Effector memory CD8-positive, alpha-beta T cell (primary cell): ENCODE measurements around the gene PTTG2.
A peak's percentile ranks its signal among the peaks of the same experiment; 100 is the strongest.

Experiments
- ATAC-seq: fragments of 150-1000 bp; cut with Tn5 transposase; replicated peaks from 2 replicates; pipeline ENCODE4 v1.10.0; 2021; ENCODE audit warnings: mild to moderate bottlenecking, moderate library complexity
- DNase-seq, 3 experiments: peaks; one replicate each; pipeline ENCODE4 v3.0.0; 2021
- H3K27ac Mint-ChIP-seq, 2 donors: one replicate each; pipeline ENCODE4 v1.8.0; 2022; ENCODE audit warnings: mild to moderate bottlenecking in 2 of 2, mixed read lengths in 2 of 2, moderate library complexity in 2 of 2
- H3K27me3 Mint-ChIP-seq, 2 donors: one replicate each; pipeline ENCODE4 v1.8.0; 2022; ENCODE audit warnings: mixed read lengths in 2 of 2
- H3K36me3 Mint-ChIP-seq: one replicate; pipeline ENCODE4 v1.8.0; 2022; ENCODE audit warnings: mild to moderate bottlenecking, moderate library complexity, mixed read lengths; ENCODE audit not compliant: insufficient read depth
- H3K4me1 Mint-ChIP-seq, 2 donors: one replicate each; pipeline ENCODE4 v1.8.0; 2022; ENCODE audit warnings: low read depth in 2 of 2, mixed read lengths in 2 of 2
- H3K4me3 Mint-ChIP-seq, 2 donors: one replicate each; pipeline ENCODE4 v1.8.0; 2022; ENCODE audit warnings: mild to moderate bottlenecking in 2 of 2, mixed read lengths in 2 of 2, moderate library complexity in 2 of 2
- H3K9me3 Mint-ChIP-seq, 2 donors: one replicate each; pipeline ENCODE4 v1.8.0; 2022; ENCODE audit warnings: mixed read lengths in 2 of 2

Gene PTTG2

DNA sequence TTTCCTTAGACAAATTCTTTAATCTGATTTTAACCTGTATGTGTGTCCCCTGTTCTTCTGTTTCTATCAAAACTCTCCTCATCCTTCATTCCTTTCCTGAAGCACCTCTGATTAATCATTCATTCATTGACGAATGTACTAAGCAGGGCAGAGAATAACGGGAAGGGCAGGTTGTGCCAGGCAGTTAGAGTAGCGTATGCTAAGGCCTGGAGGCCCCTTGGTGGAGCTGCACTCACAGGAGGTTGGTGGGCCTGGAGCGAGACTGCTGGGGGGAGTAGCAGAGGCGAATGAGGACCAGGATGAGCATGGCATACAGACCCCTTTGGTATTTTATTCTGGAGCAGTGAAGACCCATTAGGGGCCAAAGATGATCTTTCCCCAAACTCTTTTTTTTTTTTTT is 22.5 kb downstream of the PTTG2 start:
- ATAC-seq, result no peak
- H3K36me3 Mint-ChIP-seq, result peaks cover 2% of the 10 kb centered on the region
- no peaks in the 10 kb centered on the region for H3K27me3 Mint-ChIP-seq
- no peak for DNase-seq
- H3K9me3 Mint-ChIP-seq, result no peaks in the 10 kb centered on the region
- no peak overlapping the region for H3K4me3 Mint-ChIP-seq
- peaks cover 16 to 33% of the 10 kb centered on the region in 2 donors for H3K4me1 Mint-ChIP-seq
- no peak overlapping the region for H3K27ac Mint-ChIP-seq

DNA sequence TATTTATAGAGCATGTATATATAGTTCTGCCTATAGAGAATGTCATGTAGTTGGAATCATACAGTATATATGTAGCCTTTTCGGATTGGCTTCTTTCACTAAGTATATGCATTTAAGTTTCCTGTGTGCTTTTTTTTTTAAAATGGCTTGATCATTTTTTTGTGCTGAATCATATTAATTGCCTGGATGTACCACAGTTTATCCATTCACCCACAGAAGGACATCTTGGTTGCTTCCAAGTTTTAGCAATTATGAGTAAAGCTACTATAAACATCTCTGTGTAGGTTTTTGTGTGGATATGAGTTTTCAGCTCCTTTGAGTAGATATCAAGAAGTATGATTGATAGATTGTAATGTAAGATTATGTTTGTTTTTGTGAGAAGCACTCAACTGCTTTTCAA is 23.8 kb downstream of the PTTG2 start:
- H3K27ac Mint-ChIP-seq, result no peak overlapping the region
- ATAC-seq (no peak), DNase-seq (no peak)
- H3K9me3 Mint-ChIP-seq, result no peaks in the 10 kb centered on the region
- peaks cover 15 to 24% of the 10 kb centered on the region in 2 donors for H3K4me1 Mint-ChIP-seq
- no peaks in the 10 kb centered on the region for H3K27me3 Mint-ChIP-seq
- peaks cover 2% of the 10 kb centered on the region for H3K36me3 Mint-ChIP-seq
- no peak overlapping the region for H3K4me3 Mint-ChIP-seq

DNA sequence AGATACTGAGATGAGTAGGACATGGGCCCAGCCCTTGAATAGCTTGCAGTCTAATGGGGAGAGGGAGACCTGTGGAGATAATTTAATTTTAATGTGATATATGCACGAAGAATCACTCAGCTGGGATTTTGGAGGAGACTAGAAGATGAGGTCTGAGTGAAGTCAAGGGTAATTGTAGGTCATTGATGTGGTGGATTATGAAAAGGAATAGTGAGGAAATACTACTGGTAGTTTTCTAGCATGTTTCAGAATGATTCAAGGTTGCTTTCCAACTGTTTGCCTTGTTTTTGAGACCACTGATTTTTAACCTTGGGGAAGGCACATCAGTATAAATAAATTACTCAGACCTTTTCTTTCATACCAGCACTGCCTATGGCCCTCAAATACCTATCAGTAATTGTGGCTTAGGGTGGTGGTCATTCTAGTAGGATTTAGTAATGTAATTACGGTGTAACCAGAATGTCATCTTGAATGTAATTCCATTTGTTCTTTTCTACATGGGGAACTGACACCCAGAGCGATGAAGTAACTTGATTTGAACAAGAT is 25.6 kb downstream of the PTTG2 start:
- DNase-seq (no peak), ATAC-seq (no peak)
- no peaks in the 10 kb centered on the region for H3K27me3 Mint-ChIP-seq
- H3K27ac Mint-ChIP-seq, result no peak overlapping the region
- no peak overlapping the region for H3K4me3 Mint-ChIP-seq
- peaks cover 19 to 31% of the 10 kb centered on the region in 2 donors for H3K4me1 Mint-ChIP-seq
- H3K9me3 Mint-ChIP-seq, result no peaks in the 10 kb centered on the region
- H3K36me3 Mint-ChIP-seq, result no peaks in the 10 kb centered on the region

DNA sequence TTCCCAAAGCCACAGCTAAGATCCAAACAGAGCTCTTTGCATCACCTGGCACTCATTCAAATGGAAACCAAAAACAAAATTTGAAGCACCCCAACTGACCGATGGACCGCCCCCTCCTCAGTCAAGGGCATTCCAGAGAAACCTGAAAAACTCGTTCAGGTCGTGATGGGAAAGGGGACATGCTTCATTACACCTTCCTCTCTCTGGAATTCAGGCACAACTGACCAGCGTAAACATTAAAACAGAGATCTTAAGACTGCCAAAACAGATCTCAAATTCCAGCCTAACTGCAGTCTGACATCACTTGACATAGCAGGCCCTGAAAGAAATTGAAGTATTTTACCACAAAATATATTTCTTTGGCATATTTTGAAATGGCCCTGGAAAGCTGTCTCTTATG is 28.5 kb downstream of the PTTG2 start:
- H3K27me3 Mint-ChIP-seq, result no peaks in the 10 kb centered on the region
- H3K4me1 Mint-ChIP-seq, result peaks cover 12% of the 10 kb centered on the region in 2 donors

DNA sequence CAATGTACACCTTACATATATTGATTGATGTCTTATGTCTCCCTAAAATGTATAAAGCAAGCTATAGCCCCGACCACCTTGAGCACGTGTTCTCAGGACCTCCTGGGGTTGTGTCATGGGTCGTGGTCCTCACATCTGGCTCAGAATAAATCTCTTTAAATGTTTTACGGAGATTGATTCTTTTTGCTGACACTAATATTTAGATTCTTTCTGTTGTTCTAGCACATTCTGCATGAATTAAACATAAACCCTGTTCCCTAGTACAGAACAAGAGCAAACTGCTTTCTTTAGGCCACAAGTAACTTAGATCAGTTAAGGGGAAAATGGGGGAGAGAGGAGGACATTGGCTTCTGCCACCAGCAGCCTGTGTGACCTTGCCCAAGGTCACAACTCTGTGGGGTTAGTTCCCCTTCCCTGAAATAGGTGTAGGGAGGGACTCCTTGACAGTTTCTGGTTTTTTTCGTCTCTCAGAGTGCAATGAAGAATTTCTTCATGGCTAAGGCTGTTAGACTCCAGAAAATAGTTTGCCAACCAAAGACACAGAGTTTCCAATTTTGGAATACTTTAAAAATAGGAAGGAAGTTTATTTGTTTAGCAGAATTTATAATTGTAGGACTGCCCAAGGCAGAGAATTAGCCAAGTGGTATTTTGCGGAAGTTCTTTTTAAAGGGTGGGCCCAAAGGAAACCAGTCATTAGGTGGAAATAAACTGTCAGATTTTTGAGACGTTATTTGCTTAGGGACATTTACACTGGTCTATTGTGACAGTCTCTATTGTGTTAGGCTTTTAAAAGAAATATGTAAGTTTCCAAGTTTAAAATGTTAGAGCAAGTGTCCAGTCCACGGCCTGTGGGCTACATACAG is 29.4 kb downstream of the PTTG2 start:
- H3K27ac Mint-ChIP-seq, result peak overlapping the region in 1 of 2 donors; percentile 19
- no peak for DNase-seq
- H3K36me3 Mint-ChIP-seq, result no peaks in the 10 kb centered on the region
- H3K9me3 Mint-ChIP-seq, result no peaks in the 10 kb centered on the region
- no peak overlapping the region for H3K4me3 Mint-ChIP-seq
- H3K4me1 Mint-ChIP-seq, result peaks cover 17% of the 10 kb centered on the region in 2 donors
- ATAC-seq, result no peak
- no peaks in the 10 kb centered on the region for H3K27me3 Mint-ChIP-seq

More for the DNA sequence above, 28.5 kb downstream of the PTTG2 start:
- no peak for DNase-seq
- H3K27ac Mint-ChIP-seq, result no peak overlapping the region
- H3K9me3 Mint-ChIP-seq, result no peaks in the 10 kb centered on the region
- no peak overlapping the region for H3K4me3 Mint-ChIP-seq
- no peaks in the 10 kb centered on the region for H3K36me3 Mint-ChIP-seq
- ATAC-seq, result no peak

DNA sequence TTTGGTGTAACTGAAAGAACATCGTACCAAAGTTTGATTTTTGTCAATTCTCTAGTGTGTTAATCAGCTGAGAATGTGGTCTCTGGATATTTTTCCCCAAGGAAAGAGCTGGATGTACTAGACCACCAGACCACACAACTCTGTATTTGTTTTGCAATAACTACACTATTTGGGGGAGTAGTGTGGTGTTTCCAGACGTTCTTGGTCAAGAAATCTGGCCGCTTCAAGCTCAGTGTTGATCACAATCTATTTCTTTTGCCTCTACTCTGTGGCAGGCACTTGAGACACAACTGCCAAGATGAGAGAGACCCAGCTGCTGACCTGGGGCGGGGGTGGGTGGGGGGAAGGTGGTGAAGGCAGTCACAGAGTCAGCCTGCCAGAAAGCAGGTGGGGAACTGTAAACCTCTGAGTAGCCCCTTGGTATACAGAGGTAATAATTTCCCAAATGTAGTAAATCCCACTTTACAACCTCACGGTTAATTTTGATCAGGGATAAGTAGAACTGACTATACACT is 30.6 kb downstream of the PTTG2 start:
- no peak for DNase-seq
- no peaks in the 10 kb centered on the region for H3K36me3 Mint-ChIP-seq
- H3K9me3 Mint-ChIP-seq, result no peaks in the 10 kb centered on the region
- peaks cover 19% of the 10 kb centered on the region in 2 donors for H3K4me1 Mint-ChIP-seq
- peak overlapping the region in 1 of 2 donors; percentile 38 for H3K27ac Mint-ChIP-seq
- no peaks in the 10 kb centered on the region for H3K27me3 Mint-ChIP-seq
- no peak overlapping the region for H3K4me3 Mint-ChIP-seq
- no peak for ATAC-seq

DNA sequence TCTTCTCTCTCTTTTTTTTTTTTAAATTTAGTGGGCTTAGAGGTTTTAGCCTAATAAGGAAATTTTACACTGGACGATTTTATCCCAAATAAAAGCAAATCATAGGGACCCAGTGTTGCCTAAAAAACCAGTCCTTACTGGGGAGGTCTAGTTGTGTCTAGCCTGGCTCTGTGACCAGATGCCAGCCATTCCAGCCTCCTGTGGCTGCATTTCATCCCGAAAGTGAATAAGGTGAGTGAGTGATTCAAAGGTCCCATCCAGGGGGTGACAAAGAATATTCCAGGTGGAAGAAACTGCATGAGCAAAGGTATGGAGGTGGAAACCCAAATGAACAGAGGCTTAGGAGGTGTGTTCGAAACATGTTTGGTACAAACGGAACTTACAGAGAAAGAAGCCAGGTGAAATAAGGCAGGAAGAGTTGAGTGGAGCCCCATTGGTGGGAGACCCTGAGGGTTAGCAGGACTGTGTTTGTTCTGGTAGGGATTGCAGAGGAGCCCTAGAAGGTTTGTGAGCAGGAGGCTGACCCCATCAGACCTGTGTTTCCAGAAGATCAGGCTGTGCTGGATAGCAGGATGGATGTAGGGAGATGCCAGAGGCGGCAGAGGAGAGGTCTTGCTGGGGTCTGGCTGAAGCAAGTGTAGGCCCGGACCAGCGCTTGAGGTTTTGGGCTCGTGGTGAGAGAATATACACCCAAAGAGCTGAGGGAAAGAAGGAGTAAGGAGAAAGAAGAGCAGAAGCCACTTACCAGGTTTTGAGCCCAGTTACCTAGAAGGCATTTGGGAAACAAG is 31.6 kb downstream of the PTTG2 start:
- Mint-ChIP-seq H3K27ac (peak overlapping the region in 1 of 2 donors; percentile 38), H3K9me3 (no peaks in the 10 kb centered on the region), H3K36me3 (no peaks in the 10 kb centered on the region), H3K4me3 (no peak overlapping the region), H3K4me1 (peaks cover 19 to 20% of the 10 kb centered on the region in 2 donors), H3K27me3 (no peaks in the 10 kb centered on the region)
- DNase-seq (no peak), ATAC-seq (no peak)

DNA sequence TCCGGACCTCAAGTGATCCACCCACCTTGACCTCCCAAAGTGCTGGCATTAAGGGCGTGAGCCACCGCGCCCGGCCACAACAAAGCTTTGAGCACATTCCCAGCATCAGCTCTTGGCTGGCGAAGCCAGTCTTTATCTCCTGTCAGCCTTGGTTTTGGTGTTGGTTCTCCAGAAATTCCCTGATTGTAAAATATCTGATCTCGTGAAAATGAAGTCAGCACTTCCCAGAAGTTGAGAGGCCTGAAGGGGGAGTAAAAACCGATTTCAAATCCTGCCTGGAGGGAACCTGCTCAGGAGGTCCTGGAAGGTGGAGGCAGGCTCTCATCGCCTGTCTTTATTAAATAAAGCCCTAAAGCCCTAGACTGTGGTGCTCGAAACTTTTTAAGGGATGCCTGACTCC is 33.6 kb downstream of the PTTG2 start:
- ATAC-seq, result no peak
- peaks cover 17 to 29% of the 10 kb centered on the region in 2 donors for H3K4me1 Mint-ChIP-seq
- no peaks in the 10 kb centered on the region for H3K9me3 Mint-ChIP-seq
- H3K27me3 Mint-ChIP-seq, result no peaks in the 10 kb centered on the region
- H3K4me3 Mint-ChIP-seq, result no peak overlapping the region
- no peak for DNase-seq
- H3K36me3 Mint-ChIP-seq, result no peaks in the 10 kb centered on the region
- peak overlapping the region in 1 of 2 donors; percentile 12 for H3K27ac Mint-ChIP-seq

DNA sequence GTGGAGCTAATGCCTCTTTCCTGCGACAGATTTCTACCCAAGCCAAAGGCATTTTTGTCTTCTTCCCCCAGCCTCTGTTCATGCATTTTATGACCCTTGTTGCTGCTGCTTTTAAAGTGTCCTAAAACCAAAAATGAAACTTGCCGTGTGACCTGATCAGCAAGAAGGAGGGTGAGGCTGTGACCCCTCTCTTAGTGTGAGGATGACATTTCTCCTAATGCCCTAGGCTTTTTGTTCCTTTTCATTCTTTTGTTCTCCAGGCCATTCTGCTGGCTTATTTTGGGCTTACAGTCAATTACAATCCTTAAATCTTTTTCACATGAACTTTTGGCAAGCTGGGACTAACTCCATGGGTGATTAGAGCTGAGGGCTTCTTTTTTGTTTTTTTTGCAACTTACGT is 34.4 kb downstream of the PTTG2 start:
- Mint-ChIP-seq H3K9me3 (no peaks in the 10 kb centered on the region), H3K36me3 (no peaks in the 10 kb centered on the region), H3K27me3 (no peaks in the 10 kb centered on the region), H3K4me3 (no peak overlapping the region), H3K27ac (peak overlapping the region in 1 of 2 donors; percentile 51), H3K4me1 (peaks cover 13 to 28% of the 10 kb centered on the region in 2 donors)
- ATAC-seq (no peak), DNase-seq (no peak)

DNA sequence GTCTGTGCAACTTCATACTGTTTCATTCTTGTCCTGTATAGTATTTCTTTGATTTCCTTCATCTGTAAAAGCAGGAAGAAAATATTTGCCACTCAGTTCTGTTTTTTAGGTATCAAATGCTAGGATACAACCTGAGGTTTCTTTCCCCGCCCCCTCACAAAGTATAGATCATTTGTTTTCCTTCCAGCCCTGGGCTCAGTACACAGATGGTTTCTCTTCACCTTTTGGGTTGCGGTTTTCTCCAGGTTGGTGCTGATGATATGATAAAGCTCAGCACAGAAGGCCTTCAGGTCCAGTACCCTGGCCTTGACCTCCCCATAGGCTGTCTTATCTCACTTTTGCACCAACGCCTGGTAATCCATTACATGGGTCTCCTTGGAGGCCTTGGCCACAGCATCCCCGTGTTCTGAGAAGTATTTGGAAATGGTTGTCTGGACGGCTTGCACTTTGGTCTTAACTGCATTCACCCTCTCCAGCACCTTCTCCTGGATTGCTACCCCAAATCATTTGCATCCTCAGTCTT is 35.2 kb downstream of the PTTG2 start:
- peaks cover 13 to 26% of the 10 kb centered on the region in 2 donors for H3K4me1 Mint-ChIP-seq
- no peak overlapping the region for H3K27ac Mint-ChIP-seq
- ATAC-seq (no peak), DNase-seq (no peak)
- no peaks in the 10 kb centered on the region for H3K27me3 Mint-ChIP-seq
- no peaks in the 10 kb centered on the region for H3K36me3 Mint-ChIP-seq
- H3K4me3 Mint-ChIP-seq, result no peak overlapping the region
- no peaks in the 10 kb centered on the region for H3K9me3 Mint-ChIP-seq

DNA sequence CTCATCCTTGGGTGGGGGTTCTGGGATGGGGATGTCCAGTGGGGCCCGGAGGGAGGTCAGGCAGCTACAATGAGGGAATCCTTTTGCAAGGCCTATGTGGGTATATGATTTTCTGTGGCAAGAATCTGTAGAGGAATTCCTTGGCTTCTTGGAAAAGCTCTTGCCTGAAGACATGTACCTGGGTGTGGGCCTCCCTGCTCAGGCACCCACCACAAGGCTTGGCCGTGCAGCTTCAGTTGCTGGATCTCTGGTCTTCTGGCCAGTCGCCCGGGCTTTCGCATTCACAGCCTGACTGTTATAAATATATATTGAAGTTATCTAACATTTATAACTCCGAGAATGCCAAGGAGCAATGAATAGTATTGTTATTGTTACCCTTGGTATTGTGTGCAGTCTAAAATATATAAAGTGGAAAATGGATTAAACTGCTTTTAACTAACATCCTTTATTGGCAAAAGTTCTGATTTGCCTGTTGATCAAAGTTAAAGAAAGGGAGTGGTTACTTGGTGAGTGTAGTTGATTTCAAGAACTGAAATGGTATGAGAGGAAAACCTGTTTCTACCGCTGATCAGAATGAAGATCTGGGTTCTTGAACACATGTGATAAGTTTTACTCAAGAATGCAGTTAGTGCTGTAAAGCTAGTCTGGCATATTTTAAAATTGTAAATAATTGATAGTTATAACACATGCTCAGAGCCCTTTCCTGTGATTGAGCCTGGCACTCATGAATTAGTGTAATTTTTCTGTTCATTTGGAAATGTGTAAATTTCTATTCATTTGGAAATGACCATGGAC is 36.0 kb downstream of the PTTG2 start:
- H3K27me3 Mint-ChIP-seq, result no peaks in the 10 kb centered on the region
- H3K4me3 Mint-ChIP-seq, result no peak overlapping the region
- H3K36me3 Mint-ChIP-seq, result no peaks in the 10 kb centered on the region
- no peaks in the 10 kb centered on the region for H3K9me3 Mint-ChIP-seq
- no peak for ATAC-seq
- no peak for DNase-seq
- no peak overlapping the region for H3K27ac Mint-ChIP-seq
- H3K4me1 Mint-ChIP-seq, result peaks cover 13 to 26% of the 10 kb centered on the region in 2 donors

DNA sequence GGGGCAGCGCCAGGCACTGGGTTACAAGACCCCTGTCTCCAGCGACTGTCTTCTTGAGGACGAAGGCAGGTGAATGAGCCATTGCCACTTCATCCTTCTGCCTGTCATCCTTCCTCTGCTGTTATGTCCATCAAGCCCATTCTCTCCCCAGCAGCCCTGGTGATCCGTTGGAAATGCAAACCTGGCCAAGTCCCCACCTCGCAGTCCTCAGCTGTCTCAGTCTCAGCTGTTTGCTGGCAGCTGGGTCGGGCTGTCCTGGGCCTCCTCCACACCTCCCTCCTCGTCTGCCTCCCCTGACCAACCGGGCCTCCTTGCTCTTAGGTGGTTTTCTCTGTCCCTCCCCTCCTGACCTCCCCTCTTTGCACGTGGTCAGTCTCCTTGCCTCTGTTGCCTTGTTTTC is 38.0 kb downstream of the PTTG2 start:
- Mint-ChIP-seq H3K4me1 (peaks cover 17 to 37% of the 10 kb centered on the region in 2 donors), H3K27ac (peak overlapping the region in 1 of 2 donors; percentile 81)

More for the DNA sequence above, 38.0 kb downstream of the PTTG2 start:
- no peaks in the 10 kb centered on the region for H3K36me3 Mint-ChIP-seq
- no peak for ATAC-seq
- H3K9me3 Mint-ChIP-seq, result no peaks in the 10 kb centered on the region
- no peak for DNase-seq
- H3K27me3 Mint-ChIP-seq, result no peaks in the 10 kb centered on the region
- no peak overlapping the region for H3K4me3 Mint-ChIP-seq
